H9 (cell line): Measurements from ENCODE around the gene RNF214. TPM values are rescaled to one million over a fixed set of nuclear protein-coding genes. Genes with fewer than 3 reads are reported as not detected.

Source experiments
- DNase-seq: peaks from one replicate; pipeline ENCODE4 v3.0.0-alpha.2; 2017
- H2AFZ ChIP-seq: one replicate; pipeline ENCODE4 v1.6.1; 2013; ENCODE audit warnings: mild to moderate bottlenecking, low read length, control low read depth, moderate library complexity
- H2AK5ac ChIP-seq: 2 replicates; pipeline ENCODE4 v1.6.1; 2013; ENCODE audit warnings: low read length, control low read depth, mixed read lengths; ENCODE audit not compliant: insufficient read length
- H2BK120ac ChIP-seq: one replicate; pipeline ENCODE4 v1.6.1; 2013; ENCODE audit warnings: low read depth, mild to moderate bottlenecking, low read length, control low read depth, inconsistent platforms; ENCODE audit not compliant: poor library complexity, severe bottlenecking
- H2BK12ac ChIP-seq: 2 replicates; pipeline ENCODE4 v1.6.1; 2013; ENCODE audit warnings: low read length, control low read depth, mixed read lengths, low read depth; ENCODE audit not compliant: insufficient read length
- H2BK15ac ChIP-seq: 2 replicates; pipeline ENCODE4 v1.6.1; 2013; ENCODE audit warnings: low read depth, low read length, control low read depth
- H2BK20ac ChIP-seq: one replicate; pipeline ENCODE4 v1.6.1; 2013; ENCODE audit warnings: low read depth, mild to moderate bottlenecking, low read length, control low read depth, inconsistent platforms; ENCODE audit not compliant: poor library complexity, severe bottlenecking
- H2BK5ac ChIP-seq: 2 replicates; pipeline ENCODE4 v1.6.1; 2013; ENCODE audit warnings: low read length, control low read depth, mixed read lengths; ENCODE audit not compliant: insufficient read length
- H3K14ac ChIP-seq: 2 replicates; pipeline ENCODE4 v1.6.1; 2013; ENCODE audit warnings: low read length, control low read depth; ENCODE audit not compliant: insufficient read depth
- H3K18ac ChIP-seq: 2 replicates; pipeline ENCODE4 v1.6.1; 2013; ENCODE audit warnings: low read depth, mild to moderate bottlenecking, mixed read lengths, low read length, control low read depth; ENCODE audit not compliant: insufficient read length
- H3K23ac ChIP-seq: 2 replicates; pipeline ENCODE4 v1.6.1; 2013; ENCODE audit warnings: low read length, control low read depth, mixed read lengths, low read depth; ENCODE audit not compliant: insufficient read length
- H3K23me2 ChIP-seq: 2 replicates; pipeline ENCODE4 v1.6.1; 2013; ENCODE audit warnings: low read depth, mild to moderate bottlenecking, mixed read lengths, low read length, control low read depth; ENCODE audit not compliant: insufficient read length, poor library complexity, severe bottlenecking
- H3K27ac ChIP-seq: 2 replicates; pipeline ENCODE4 v1.5.1; 2013; ENCODE audit warnings: low read length, control low read depth, mixed read lengths, low read depth; ENCODE audit not compliant: insufficient read length
- H3K27me3 ChIP-seq: 2 replicates; pipeline ENCODE4 v1.6.1; 2013; ENCODE audit warnings: low read length, control low read depth, inconsistent platforms; ENCODE audit not compliant: insufficient read depth
- H3K4ac ChIP-seq: 2 replicates; pipeline ENCODE4 v1.6.1; 2013; ENCODE audit warnings: low read depth, mild to moderate bottlenecking, control low read depth, inconsistent platforms, low read length, moderate library complexity
- H3K4me1 ChIP-seq: 2 replicates; pipeline ENCODE4 v1.6.1; 2013; ENCODE audit warnings: low read length, control low read depth, inconsistent platforms; ENCODE audit not compliant: insufficient read depth
- H3K4me2 ChIP-seq: 2 replicates; pipeline ENCODE4 v1.6.1; 2013; ENCODE audit warnings: low read length, control low read depth, mixed read lengths; ENCODE audit not compliant: insufficient read length, insufficient read depth
- H3K56ac ChIP-seq: 2 replicates; pipeline ENCODE4 v1.6.1; 2013; ENCODE audit warnings: low read depth, mild to moderate bottlenecking, mixed read lengths, low read length, control low read depth; ENCODE audit not compliant: insufficient read length
- H3K79me1 ChIP-seq: 2 replicates; pipeline ENCODE4 v1.6.1; 2013; ENCODE audit warnings: low read depth, mild to moderate bottlenecking, moderate library complexity, low read length, control low read depth, inconsistent platforms; ENCODE audit not compliant: insufficient read depth, poor library complexity, severe bottlenecking
- H3K79me2 ChIP-seq: 2 replicates; pipeline ENCODE4 v1.6.1; 2013; ENCODE audit warnings: low read length, control low read depth, inconsistent platforms; ENCODE audit not compliant: insufficient read depth
- H3K9ac ChIP-seq: 2 replicates; pipeline ENCODE4 v1.6.1; 2013; ENCODE audit warnings: low read length, control low read depth, mixed read lengths; ENCODE audit not compliant: insufficient read length; ENCODE audit errors: extremely low read depth
- H3K9me3 ChIP-seq: one replicate; pipeline ENCODE4 v1.6.1; 2013; ENCODE audit warnings: low read depth, low read length, inconsistent platforms; ENCODE audit not compliant: control insufficient read depth
- H3T11ph ChIP-seq: one replicate; pipeline ENCODE4 v1.6.1; 2013; ENCODE audit warnings: mild to moderate bottlenecking, low read length, control low read depth, inconsistent platforms
- H4K20me1 ChIP-seq: one replicate; pipeline ENCODE4 v1.6.1; 2013; ENCODE audit not compliant: control insufficient read depth, insufficient read length, insufficient read depth
- H4K5ac ChIP-seq: 2 replicates; pipeline ENCODE4 v1.6.1; 2013; ENCODE audit warnings: low read depth, mild to moderate bottlenecking, mixed read lengths, low read length, control low read depth; ENCODE audit not compliant: insufficient read length
- H4K8ac ChIP-seq: replicated peaks from 2 replicates; pipeline ENCODE4 v1.6.1; 2013; ENCODE audit warnings: low read length, control low read depth, mixed read lengths, low read depth; ENCODE audit not compliant: insufficient read length
- H4K91ac ChIP-seq: 2 replicates; pipeline ENCODE4 v1.6.1; 2013; ENCODE audit warnings: low read depth, mild to moderate bottlenecking, moderate library complexity, mixed read lengths, low read length, control low read depth; ENCODE audit not compliant: insufficient read length
- H3K27ac Mint-ChIP-seq, 3 experiments: 2 replicates in 2 of 3; 3 replicates in 1 of 3; pipeline ENCODE4 v1.8.0; 2020 to 2021; ENCODE audit warnings: mixed read lengths in 3 of 3, mild to moderate bottlenecking in 1 of 3, moderate library complexity in 1 of 3
- H3K27me3 Mint-ChIP-seq: 2 replicates; pipeline ENCODE4 v1.8.0; 2021; ENCODE audit warnings: low read depth, mild to moderate bottlenecking, moderate library complexity, mixed read lengths
- H3K36me3 Mint-ChIP-seq, 3 experiments: 2 replicates in 2 of 3; 3 replicates in 1 of 3; pipeline ENCODE4 v1.8.0; 2020 to 2021; ENCODE audit warnings: low read depth in 3 of 3, mixed read lengths in 3 of 3; ENCODE audit not compliant: insufficient read depth in 1 of 3
- H3K4me1 Mint-ChIP-seq, 2 experiments: 2 replicates each; pipeline ENCODE4 v1.8.0; 2020; ENCODE audit warnings: mixed read lengths in 2 of 2
- H3K4me3 Mint-ChIP-seq, 2 experiments: 2 replicates in 1 of 2; 3 replicates in 1 of 2; pipeline ENCODE4 v1.8.0; 2020 to 2021; ENCODE audit warnings: mild to moderate bottlenecking in 2 of 2, mixed read lengths in 2 of 2, moderate library complexity in 1 of 2
- H3K9me3 Mint-ChIP-seq, 2 experiments: 2 replicates in 1 of 2; 3 replicates in 1 of 2; pipeline ENCODE4 v1.8.0; 2020; ENCODE audit warnings: mild to moderate bottlenecking in 2 of 2, mixed read lengths in 2 of 2, moderate library complexity in 1 of 2
- WGBS: extraction: QIAGEN DNeasy Blood & Tissue Kit; methylation state at CpG from one replicate; pipeline ENCODE4 v1.1.7; 2013; ENCODE audit warnings: missing lambda C conversion rate, low lambda C conversion rate, mixed read lengths; ENCODE audit not compliant: insufficient read length; ENCODE audit errors: extremely low coverage; 5-methylcytosine and 5-hydroxymethylcytosine counted together
- total RNA-seq: library from RNA; stranded (reverse); gene quantifications from 2 replicates; pipeline ENCODE4 v1.2.1, GENCODE V29; 2021
- TF ChIP-seq, protein P1 (sequence below): fragments of 200-600 bp; sonication (generic); conservative IDR thresholded peaks from 3 replicates; pipeline ENCODE4 v1.8.0; 2021; ENCODE audit warnings: antibody characterized with exemption, mild to moderate bottlenecking

RNF214 gene
- total RNA-seq, 1 experiment from 2014 or later, result 26.0 TPM

DNA sequence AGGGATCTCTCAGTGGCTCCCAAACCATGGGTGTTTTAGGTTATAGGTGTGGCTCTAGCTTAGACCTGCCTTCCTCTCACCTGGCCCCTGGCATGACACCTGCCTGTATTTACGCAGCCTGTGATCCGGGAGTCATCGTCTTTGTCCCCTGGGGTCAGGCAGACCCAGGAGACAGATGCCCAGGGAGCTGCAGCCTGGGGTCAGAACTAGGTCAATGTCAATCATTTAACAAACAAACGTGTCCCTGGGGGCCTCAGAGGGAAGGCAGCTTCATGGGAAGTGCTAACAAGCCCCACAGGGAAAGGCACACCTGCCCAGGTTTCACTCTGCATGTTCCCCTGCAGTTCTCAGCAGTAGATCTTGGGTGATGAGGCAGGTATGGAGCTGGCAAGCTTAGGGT, 70.6 kb downstream of the RNF214 start:
- Histone ChIP-seq H4K20me1 (no peaks in the 10 kb centered on the region), H2BK12ac (no peak overlapping the region), H3K4ac (no peak overlapping the region), H3K4me1 (peaks cover 7% of the 10 kb centered on the region; the same call in 1 of the 2 replicates), H2AK5ac (no peak overlapping the region), H3K27ac (no peak overlapping the region), H3K18ac (no peak overlapping the region), H3K14ac (no peak overlapping the region), H2BK15ac (no peak overlapping the region), H2BK120ac (no peak overlapping the region), H3K27me3 (no peaks in the 10 kb centered on the region), H4K5ac (no peak overlapping the region), H3K56ac (no peak overlapping the region), H3K9ac (no peak overlapping the region), H2BK5ac (no peak overlapping the region), H3T11ph (no peak overlapping the region), H3K79me2 (no peaks in the 10 kb centered on the region), H3K23ac (no peak overlapping the region), H2AFZ (no peak overlapping the region), H2BK20ac (no peak overlapping the region), H3K79me1 (no peaks in the 10 kb centered on the region), H3K4me2 (no peak overlapping the region), H3K23me2 (no peaks in the 10 kb centered on the region), H4K91ac (no peak overlapping the region), H4K8ac (no peak overlapping the region), H3K9me3 (no peaks in the 10 kb centered on the region)
- WGBS, result no CpG with 5 or more reads among the region's 4 CpGs
- Mint-ChIP-seq H3K36me3 (no peaks in the 10 kb centered on the region), H3K27ac (no peak overlapping the region; a peak in 1 of 7 replicates), H3K4me1 (peaks cover 37 to 42% of the 10 kb centered on the region in 2 experiments), H3K4me3 (no peak overlapping the region), H3K27me3 (peaks cover 3% of the 10 kb centered on the region; the same call in 1 of the 2 replicates), H3K9me3 (no peaks in the 10 kb centered on the region)
- DNase-seq, result no peak
- TF ChIP-seq, protein P1, sequence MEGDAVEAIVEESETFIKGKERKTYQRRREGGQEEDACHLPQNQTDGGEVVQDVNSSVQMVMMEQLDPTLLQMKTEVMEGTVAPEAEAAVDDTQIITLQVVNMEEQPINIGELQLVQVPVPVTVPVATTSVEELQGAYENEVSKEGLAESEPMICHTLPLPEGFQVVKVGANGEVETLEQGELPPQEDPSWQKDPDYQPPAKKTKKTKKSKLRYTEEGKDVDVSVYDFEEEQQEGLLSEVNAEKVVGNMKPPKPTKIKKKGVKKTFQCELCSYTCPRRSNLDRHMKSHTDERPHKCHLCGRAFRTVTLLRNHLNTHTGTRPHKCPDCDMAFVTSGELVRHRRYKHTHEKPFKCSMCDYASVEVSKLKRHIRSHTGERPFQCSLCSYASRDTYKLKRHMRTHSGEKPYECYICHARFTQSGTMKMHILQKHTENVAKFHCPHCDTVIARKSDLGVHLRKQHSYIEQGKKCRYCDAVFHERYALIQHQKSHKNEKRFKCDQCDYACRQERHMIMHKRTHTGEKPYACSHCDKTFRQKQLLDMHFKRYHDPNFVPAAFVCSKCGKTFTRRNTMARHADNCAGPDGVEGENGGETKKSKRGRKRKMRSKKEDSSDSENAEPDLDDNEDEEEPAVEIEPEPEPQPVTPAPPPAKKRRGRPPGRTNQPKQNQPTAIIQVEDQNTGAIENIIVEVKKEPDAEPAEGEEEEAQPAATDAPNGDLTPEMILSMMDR, result no peak
